T follicular helper cell (primary cell): ENCODE measurements around the gene SNCB.

ENCODE experiments used
- DNase-seq: peaks from one replicate; pipeline ENCODE4 v3.0.0-alpha.2; 2020; ENCODE audit warnings: low read depth
- total RNA-seq, 2 experiments: gene quantifications; one replicate each; lab custom pipeline; 2026; lab: John Stamatoyannopoulos, UW

Gene SNCB
- total RNA-seq: 0 to 0.12 reads per million in 2 experiments

- DNase-seq: no peak
These were observed at the start of gene SNCB, which contains the start of gene EIF4E1B for GRCh38 chr5:176629853-176630680. Gene SNCB, minus strand, starts transcription at chr5:176630534. Its CDS starts 880 bp downstream, at chr5:176629654. Gene EIF4E1B, plus strand, starts transcription at chr5:176630675. Its CDS starts 12,113 bp downstream, at chr5:176642788.

DNA sequence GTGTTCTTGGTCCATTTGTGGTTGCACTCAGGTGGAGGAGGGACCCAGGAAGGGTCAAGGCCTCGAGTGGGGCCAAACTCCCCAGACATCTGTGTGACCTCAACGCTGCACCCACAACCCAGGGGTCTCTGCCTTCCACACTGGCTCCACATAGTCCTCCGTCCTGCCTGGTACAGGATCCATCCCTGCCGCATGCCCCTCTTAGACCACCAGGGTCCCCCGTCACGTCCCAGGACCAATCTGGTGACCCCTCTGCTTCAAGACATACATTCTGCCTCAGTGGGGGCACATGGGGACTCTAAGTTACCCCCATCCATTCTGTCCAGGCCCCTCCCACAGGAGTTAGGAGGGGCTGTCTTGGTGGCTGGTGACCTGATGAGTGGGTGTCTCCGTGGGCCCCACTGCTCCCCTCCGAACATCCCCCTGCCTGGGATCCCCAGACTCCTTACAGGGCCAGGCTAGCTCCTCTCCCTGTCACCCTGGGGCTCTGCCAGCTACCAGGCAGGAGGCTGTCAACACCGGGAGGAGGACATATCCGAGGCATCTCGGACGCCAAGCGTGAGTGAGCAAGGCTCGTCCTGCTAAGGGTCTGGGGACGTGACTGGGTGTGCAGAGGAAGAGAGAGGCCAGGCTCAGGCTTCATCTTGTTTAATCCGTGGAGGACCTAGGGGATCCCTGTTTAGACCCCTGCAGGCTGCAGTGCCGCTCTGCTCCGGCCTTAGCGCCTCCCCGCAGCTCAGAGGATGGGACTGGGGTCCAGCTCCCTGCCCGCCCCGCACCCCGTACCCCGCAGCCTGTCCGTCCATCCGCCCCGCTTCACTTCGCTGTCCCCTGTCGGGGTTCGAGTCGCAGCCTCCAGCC is 49.3 kb upstream of the SNCB start:
- no peak for DNase-seq

DNA sequence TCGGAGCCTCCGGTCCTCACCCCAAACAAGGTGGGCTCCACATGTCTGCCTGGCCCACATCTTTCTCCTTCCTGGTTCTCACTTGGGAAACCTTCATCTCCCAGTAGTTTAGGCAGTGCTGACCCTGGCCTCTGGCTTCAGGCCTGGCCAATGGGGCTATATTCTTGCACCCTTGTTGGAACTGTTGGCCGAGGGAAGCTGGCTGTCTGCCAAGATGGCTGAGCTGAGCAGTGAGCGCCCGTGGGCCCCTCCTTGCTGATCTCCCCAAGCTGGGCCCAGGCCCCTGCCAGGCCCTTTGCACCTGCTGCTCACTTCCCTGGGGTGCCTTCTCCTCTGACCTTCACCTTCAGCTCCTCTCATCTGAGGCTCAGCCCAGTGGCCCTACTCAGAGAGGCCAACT is 48.2 kb upstream of the SNCB start:
- no peak for DNase-seq

GRCh38 chr5:176677209-176677939 is 47.0 kb upstream of the SNCB start:
- no peak for DNase-seq

- DNase-seq: no peak
These were observed 46.1 kb upstream of the SNCB start for GRCh38 chr5:176676361-176676824.

DNA sequence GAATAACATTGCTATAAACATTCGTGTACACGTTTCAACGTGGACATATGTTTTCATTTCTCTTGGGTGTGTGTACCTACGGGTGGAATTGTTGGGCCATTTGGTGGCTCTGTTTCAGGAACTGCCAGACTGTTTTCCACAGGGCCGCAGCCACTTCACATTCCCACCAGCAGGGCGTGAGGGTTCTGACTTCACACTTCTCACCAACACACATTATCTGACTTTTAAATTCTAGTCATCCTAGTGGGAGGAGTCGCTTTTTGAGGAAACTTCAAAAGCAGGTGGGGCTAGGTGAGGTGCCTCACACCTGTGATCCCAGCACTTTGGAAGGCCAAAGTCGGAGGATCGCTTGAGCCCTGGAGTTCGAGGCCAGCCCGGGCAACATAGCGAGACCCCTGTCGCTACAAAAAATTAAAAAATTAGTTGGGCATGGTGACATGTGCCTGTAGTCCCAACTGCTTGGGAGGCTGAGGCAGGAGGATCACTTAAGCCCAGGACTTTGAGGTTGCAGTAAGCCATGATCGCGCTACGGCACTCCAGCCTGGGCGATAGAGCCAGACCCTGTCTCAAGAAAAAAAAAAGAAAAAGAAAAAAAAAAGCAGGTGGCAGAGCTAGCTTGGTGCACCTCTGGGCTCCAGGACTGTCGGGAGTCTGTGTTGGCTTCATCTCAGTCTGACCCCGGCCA is 45.5 kb upstream of the SNCB start:
- DNase-seq: no peak

- no peak for DNase-seq
These were observed 44.5 kb upstream of the SNCB start for GRCh38 chr5:176674799-176675198.

DNA sequence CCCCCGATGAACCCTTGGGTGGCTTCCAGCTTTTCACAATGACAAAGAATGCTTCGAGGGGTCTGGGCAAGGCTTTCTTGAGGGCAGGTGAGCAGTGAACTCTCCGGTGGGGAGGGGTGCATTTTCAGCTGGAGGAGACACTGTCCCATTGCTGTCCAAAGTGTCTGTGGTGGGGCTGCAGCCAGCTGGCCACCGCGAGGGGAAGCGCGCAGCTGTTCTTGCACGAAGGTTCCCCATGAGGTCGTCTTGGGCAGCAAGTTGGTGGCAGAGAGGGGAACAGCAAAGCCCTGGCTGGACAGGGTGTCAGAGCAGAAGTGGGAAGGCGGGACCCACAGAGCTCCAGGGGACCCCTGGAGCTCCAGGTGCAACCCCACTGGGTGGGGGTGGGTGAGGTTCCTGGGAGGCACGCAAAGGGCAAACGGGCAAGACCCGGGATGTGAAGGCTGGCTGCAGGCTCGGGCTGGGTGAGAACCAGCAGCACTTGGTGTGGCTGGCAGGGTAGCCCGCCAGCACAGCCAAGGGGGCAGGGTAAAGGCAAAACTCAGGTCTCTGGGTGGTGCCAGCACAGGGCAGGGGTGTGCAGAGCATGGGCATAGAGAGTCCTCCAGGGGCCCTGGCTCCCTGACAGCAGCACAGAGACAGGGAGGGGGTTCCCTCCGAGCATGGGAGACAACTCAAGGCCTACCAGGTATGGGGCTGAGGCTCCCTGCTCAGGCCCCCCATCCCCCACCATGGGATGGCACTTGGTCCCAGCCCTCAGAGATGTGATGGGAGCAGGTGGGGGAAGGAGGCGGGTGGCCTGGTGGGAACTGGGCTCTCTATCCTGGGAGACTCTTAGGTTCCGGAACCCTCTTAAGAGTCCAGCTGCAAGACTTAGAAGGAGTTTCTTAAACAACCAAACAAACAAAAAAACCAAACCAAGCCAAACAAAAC is 43.6 kb upstream of the SNCB start:
- no peak for DNase-seq

- no peak for DNase-seq
These were observed 41.8 kb upstream of the SNCB start for GRCh38 chr5:176671890-176672747.

DNA sequence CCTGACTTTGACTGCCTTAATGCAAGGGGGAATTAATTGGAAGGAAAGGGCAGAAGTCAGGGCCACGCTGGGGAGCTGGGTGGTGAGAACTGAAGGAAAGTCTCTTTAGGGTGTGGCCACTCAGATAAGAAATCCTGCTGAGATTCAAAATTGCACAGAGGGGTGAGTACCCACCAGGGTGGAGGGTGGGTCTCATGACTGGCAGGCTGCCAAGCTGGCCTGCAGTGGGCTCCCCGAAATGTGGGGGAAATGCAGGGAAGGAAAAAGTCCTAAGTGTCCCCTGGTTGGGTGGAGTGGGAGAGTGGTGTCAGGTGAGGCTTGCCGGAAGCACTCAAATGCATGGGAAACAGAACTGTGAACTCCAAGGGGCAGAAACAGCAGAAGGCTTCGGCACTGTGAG is 41.1 kb upstream of the SNCB start:
- DNase-seq: no peak

GRCh38 chr5:176670449-176670848 is 40.1 kb upstream of the SNCB start:
- DNase-seq: no peak

DNA sequence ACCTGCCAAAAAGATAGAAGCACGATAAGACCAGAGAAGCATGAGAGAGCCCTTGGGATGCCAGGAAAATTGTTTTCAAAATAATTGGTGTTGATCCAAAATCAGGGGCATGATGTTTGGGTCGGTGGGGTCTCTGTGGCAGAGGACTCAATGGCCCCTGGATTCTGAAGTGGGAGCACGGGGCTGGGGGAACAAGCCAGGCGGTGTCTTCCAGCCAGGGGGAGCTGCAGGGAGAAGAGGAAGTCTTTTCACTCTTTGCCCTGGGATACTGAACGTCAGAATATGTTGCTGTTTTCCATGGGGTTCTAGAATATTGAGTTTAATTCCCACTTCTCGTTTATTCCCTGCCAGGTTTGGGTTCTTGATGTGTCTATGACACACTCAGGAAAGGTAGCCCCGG is 37.3 kb upstream of the SNCB start:
- no peak for DNase-seq

- no peak for DNase-seq
These were observed 35.2 kb upstream of the SNCB start for GRCh38 chr5:176665517-176665916.

DNA sequence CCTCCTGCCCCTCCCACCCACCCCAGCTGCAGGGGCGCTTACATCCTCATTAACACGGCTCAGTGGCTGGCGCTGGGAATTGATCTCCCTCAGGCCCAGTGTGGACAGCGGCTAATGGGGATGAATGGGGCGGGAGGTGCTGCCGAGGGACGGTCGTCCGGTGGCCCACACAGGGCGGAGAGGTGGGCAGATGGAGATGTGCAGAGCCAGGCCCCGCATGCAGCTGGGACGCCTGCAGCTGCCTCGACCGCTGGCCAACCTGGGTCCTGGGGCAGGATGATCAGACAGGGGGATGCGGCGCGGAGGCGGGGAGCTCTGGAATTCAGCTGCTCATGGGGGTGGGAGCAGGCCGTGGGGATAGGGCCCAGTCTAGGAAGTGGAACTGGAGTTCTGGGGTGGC is 34.6 kb upstream of the SNCB start:
- no peak for DNase-seq

DNA sequence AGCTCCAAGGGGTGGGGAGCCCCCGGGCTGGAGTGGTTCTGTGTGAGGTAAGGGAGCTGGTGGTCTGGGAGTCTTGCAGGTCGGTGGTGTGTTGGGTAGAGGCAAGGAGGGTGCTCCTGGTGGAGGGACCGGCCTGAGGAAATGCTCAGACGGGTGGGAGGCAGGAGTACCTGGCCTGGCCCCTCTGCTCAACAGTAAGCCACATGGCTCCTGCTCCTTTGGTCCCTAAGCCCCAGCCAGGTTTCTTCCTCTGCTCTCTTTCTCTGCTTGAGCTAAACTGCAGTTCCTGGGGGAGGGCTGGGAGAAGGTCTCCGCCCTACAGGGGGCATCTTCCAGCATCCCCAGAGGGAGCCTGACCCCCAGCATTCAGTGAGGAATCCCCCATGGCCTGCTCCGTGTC is 34.1 kb upstream of the SNCB start:
- DNase-seq: no peak

GRCh38 chr5:176663566-176663965 is 33.2 kb upstream of the SNCB start:
- no peak for DNase-seq

- DNase-seq: no peak
These were observed 32.3 kb upstream of the SNCB start for GRCh38 chr5:176662371-176663333.

GRCh38 chr5:176661676-176662075 is 31.3 kb upstream of the SNCB start:
- no peak for DNase-seq
